Measurements from ENCODE around the gene URI1. TPM values are rescaled to one million over a fixed set of nuclear protein-coding genes. Genes with fewer than 3 reads are reported as not detected.
"Not testable (repeated sequence)": the region's sequence is repeated elsewhere in the genome, so short reads cannot be mapped to it uniquely, and the experiment has no call there.

Gene URI1
- total RNA-seq, 6 experiments from 2014 or later, result 45.8 to 53.8 (median 47.1) TPM

DNA sequence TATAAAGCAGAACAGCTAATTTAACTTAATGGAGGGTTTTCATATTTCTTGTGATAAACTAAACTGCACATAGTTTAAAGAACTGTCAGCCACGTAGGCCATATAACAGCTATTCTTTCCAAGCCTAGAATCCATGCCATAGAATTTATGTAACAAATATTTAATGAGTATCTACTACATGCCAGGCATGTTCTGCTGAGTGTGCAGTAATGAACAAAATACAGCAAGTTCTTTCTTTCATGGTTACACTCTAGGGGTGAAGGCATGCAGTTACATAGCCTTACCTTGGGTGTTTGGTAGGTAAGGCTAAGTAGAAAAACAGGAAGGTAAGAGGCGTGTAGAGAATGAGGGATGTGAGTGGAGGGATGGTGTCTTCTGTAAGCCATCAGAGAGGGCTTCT lies 4.6 kb downstream of the URI1 start:
- Mint-ChIP-seq H3K9me3 (no peaks in the 10 kb centered on the region), H3K27ac (no peak overlapping the region), H3K4me1 (ENCODE audit: low read depth) (peaks cover 45% of the 10 kb centered on the region), H3K4me3 (no peak overlapping the region), H3K27me3 (ENCODE audit: insufficient read depth) (no peaks in the 10 kb centered on the region), H3K36me3 (ENCODE audit: low read depth) (peaks cover 16% of the 10 kb centered on the region; the same call in 1 of the 2 replicates)
- DNase-seq, result no peak
- TF ChIP-seq, protein P1, sequence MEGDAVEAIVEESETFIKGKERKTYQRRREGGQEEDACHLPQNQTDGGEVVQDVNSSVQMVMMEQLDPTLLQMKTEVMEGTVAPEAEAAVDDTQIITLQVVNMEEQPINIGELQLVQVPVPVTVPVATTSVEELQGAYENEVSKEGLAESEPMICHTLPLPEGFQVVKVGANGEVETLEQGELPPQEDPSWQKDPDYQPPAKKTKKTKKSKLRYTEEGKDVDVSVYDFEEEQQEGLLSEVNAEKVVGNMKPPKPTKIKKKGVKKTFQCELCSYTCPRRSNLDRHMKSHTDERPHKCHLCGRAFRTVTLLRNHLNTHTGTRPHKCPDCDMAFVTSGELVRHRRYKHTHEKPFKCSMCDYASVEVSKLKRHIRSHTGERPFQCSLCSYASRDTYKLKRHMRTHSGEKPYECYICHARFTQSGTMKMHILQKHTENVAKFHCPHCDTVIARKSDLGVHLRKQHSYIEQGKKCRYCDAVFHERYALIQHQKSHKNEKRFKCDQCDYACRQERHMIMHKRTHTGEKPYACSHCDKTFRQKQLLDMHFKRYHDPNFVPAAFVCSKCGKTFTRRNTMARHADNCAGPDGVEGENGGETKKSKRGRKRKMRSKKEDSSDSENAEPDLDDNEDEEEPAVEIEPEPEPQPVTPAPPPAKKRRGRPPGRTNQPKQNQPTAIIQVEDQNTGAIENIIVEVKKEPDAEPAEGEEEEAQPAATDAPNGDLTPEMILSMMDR (IDR thresholded peaks at IDR 0.05), result no peak

DNA sequence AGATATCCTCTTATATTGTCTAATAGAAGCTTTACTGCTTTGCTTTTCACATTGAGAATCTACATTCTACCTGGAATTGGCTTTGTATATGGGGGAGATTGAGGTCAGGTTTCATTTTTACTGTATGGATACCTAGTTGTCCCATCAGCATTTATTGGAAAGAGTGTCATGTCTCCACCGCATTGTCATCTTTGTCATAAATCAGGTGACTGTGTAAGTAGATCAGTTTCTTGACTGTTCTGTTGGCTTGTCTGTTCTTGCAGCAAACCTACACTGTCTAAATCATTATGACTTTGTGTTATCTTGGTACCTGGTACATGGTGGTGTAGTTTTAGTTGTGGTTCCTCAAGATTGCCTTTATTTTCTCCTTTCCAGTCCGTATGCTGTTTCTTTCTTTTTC lies 5.8 kb downstream of the URI1 start:
- Mint-ChIP-seq H3K9me3 (no peaks in the 10 kb centered on the region), H3K27me3 (ENCODE audit: insufficient read depth) (no peaks in the 10 kb centered on the region), H3K4me3 (no peak overlapping the region), H3K4me1 (ENCODE audit: low read depth) (peaks cover 53% of the 10 kb centered on the region), H3K27ac (no peak overlapping the region), H3K36me3 (ENCODE audit: low read depth) (peaks cover 16% of the 10 kb centered on the region; the same call in 1 of the 2 replicates)
- DNase-seq, result no peak
- TF ChIP-seq, protein P1 (IDR thresholded peaks at IDR 0.05), result no peak

DNA sequence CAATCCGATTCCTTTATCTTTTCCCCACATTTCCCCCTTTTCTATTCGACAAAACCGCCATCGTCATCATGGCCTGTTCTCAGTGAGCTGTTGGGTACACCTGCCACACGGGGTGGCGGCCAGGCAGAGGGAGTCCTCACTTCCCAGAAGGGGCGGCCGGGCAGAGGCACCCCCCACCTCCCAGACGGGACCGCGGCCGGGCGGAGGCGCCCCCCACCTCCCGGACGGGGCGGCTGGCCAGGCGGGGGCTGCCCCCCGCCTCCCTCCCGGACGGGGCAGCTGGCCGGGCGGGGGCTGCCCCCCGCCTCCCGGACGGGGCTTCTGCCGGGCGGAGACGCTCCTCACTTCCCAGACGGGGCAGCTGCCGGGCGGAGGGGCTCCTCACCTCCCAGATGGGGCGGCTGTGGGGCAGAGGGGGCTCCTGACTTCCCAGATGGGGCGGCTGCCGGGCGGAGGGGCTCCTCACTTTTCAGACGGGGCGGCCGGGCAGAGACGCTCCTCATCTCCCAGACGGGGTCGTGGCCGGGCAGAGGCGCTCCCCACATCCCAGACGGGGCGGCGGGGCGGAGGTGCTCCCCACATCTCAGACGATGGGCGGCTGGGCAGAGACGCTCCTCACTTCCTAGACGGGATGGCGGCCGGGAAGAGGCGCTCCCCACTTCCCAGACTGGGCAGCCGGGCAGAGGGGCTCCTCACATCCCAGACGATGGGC lies 6.9 kb downstream of the URI1 start:
- Mint-ChIP-seq H3K4me1 (ENCODE audit: low read depth) (peaks cover 49% of the 10 kb centered on the region), H3K36me3 (ENCODE audit: low read depth) (peaks cover 16% of the 10 kb centered on the region; the same call in 1 of the 2 replicates)
- DNase-seq; H3K4me3 Mint-ChIP-seq; H3K9me3 Mint-ChIP-seq; H3K27me3 Mint-ChIP-seq (ENCODE audit: insufficient read depth); H3K27ac Mint-ChIP-seq: not testable (repeated sequence)

DNA sequence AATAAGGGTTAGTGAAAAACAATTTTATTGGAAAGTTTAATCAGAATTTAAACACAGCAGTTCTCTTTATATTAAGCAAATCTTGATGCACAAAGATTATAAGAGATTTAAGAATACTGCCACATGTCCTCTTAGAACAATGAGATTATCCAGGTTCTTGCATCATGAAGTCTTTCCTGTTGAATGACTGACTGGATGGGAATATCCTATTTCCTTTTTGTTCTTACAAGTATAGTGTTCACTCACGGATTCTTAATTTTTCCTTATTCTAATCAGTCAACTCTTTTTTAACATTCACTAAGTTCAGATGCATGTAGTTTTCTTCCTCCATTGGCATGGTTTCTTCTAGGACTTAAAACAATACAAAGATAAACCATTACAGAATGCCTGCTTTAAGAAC lies 10.1 kb downstream of the URI1 start:
- no peak for DNase-seq
- Mint-ChIP-seq H3K27ac (no peak overlapping the region), H3K9me3 (no peaks in the 10 kb centered on the region), H3K27me3 (ENCODE audit: insufficient read depth) (no peaks in the 10 kb centered on the region), H3K36me3 (ENCODE audit: low read depth) (peaks cover 16% of the 10 kb centered on the region; the same call in 1 of the 2 replicates), H3K4me1 (ENCODE audit: low read depth) (peaks cover 26% of the 10 kb centered on the region), H3K4me3 (no peak overlapping the region)
- TF ChIP-seq, protein P1 (IDR thresholded peaks at IDR 0.05), result no peak

DNA sequence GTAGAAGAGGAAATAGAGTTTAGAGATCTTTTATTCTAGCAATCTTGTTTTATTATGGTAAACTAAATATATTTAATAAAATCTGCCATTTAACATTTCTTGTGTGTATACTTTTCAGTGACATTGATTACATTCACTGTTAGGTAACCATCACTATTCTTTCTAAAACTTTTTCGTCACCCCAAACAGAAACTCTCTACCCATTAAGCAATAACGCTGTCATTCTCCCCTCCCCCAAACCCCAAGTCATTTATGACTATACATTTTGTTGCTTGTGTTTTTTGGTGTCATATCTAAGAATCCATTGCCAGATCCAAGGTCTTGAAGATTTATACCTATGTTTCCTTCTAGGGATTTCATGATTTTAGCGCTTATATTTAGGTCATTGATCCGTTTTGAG lies 10.6 kb downstream of the URI1 start:
- TF ChIP-seq, protein P1 (IDR thresholded peaks at IDR 0.05), result no peak
- Mint-ChIP-seq H3K9me3 (no peaks in the 10 kb centered on the region), H3K27ac (no peak overlapping the region), H3K27me3 (ENCODE audit: insufficient read depth) (no peaks in the 10 kb centered on the region), H3K4me1 (ENCODE audit: low read depth) (peaks cover 21% of the 10 kb centered on the region), H3K4me3 (no peak overlapping the region), H3K36me3 (ENCODE audit: low read depth) (peaks cover 15% of the 10 kb centered on the region; the same call in 1 of the 2 replicates)
- DNase-seq, result no peak

DNA sequence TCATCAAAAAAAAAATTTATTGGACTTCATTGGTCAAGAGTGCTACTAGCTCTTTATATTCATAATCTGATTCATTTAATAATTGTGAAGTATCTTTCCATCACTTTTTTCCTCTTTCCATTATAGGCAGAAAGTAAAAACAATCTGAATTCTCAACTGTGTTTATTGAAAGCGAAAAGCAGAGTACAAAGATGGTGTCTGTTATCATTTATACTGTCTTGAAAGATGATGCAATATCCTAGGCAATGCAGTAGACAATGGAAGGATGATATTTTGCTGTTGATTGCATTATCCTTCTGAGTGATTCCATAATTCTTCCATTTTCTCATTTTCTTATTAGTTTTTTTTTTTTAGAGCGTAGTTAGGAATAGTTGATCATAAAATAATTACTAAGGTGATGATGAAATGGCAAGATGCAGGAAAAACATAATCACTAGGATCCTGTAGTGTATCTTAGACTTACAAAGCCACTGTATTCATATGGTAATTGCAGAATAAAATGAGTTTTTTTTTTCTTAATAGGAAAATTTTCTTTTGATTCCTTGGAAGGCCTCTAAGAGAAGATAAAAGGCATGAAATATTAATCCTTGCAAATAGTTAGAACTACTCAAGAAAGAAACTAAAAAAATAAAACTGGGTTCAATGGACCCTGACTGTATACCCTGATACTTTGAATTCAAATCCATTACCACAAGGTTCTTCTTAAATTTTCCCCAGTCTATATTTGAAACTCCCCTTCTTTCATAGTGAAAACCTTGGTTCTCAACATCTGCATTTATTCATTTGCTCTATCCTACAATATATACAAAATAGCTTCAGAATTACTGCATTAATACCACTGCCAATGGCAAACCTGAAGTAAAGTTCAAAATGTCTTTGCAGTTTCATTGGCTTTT lies 11.6 kb downstream of the URI1 start:
- Mint-ChIP-seq H3K4me3 (no peak overlapping the region), H3K4me1 (ENCODE audit: low read depth) (peaks cover 14% of the 10 kb centered on the region), H3K27me3 (ENCODE audit: insufficient read depth) (no peaks in the 10 kb centered on the region), H3K9me3 (no peaks in the 10 kb centered on the region), H3K27ac (no peak overlapping the region), H3K36me3 (ENCODE audit: low read depth) (peaks cover 6% of the 10 kb centered on the region; the same call in 1 of the 2 replicates)
- no peak for DNase-seq
- TF ChIP-seq, protein P1 (IDR thresholded peaks at IDR 0.05), result no peak
